DND-41 (cell line): ENCODE results near the gene PADI4.

Experiments used
- ATAC-seq: fragments of 200-7000 bp; cut with Tn5 transposase; 3 replicates; pipeline ENCODE4 v1.9.1; 2021; ENCODE audit warnings: low read depth; ENCODE audit not compliant: insufficient read depth
- DNase-seq: peaks from one replicate; pipeline ENCODE4 v3.0.0-alpha.2; 2020
- H2AFZ ChIP-seq: 2 replicates; pipeline ENCODE4 v1.6.0; 2012; ENCODE audit warnings: low read depth, low read length
- H3K27ac ChIP-seq: 2 replicates; pipeline ENCODE4 v1.5.1; 2012; ENCODE audit warnings: low read length, inconsistent platforms
- H3K27me3 ChIP-seq: fragments of 200-600 bp; sonication (generic); 2 replicates; pipeline ENCODE4 v1.6.0; 2012; ENCODE audit warnings: low read length, mild to moderate bottlenecking, inconsistent platforms; ENCODE audit not compliant: insufficient read depth, poor library complexity
- H3K36me3 ChIP-seq: 2 replicates; pipeline ENCODE4 v1.5.1; 2012; ENCODE audit warnings: low read length, inconsistent platforms; ENCODE audit not compliant: insufficient read depth
- H3K4me1 ChIP-seq: 2 replicates; pipeline ENCODE4 v1.5.1; 2012; ENCODE audit warnings: mild to moderate bottlenecking, low read length; ENCODE audit not compliant: insufficient read depth
- H3K4me2 ChIP-seq: 2 replicates; pipeline ENCODE4 v1.6.0; 2012; ENCODE audit warnings: mild to moderate bottlenecking, moderate library complexity, low read length, inconsistent platforms; ENCODE audit not compliant: insufficient read depth
- H3K4me3 ChIP-seq, 2 experiments: fragments of 200-600 bp in 1 of 2; shearing (Covaris generic) in 1 of 2; 2 replicates each; pipeline ENCODE4 v1.5.1; 2012 to 2016; ENCODE audit warnings: inconsistent platforms in 2 of 2, low read length in 2 of 2, mild to moderate bottlenecking in 2 of 2, low read depth in 1 of 2, moderate library complexity in 1 of 2
- H3K79me2 ChIP-seq: 2 replicates; pipeline ENCODE4 v1.6.0; 2012; ENCODE audit warnings: low read length, inconsistent platforms; ENCODE audit not compliant: insufficient read depth
- H3K9ac ChIP-seq: 2 replicates; pipeline ENCODE4 v1.6.0; 2012; ENCODE audit warnings: low read depth, mild to moderate bottlenecking, inconsistent platforms, low read length, moderate library complexity
- H3K9me3 ChIP-seq: 2 replicates; pipeline ENCODE4 v1.5.1; 2012; ENCODE audit warnings: low read length, moderate library complexity, mild to moderate bottlenecking, inconsistent platforms; ENCODE audit not compliant: insufficient read depth, severe bottlenecking
- H4K20me1 ChIP-seq: 2 replicates; pipeline ENCODE4 v1.6.0; 2012; ENCODE audit warnings: low read length; ENCODE audit not compliant: insufficient read depth
- CTCF ChIP-seq: IDR thresholded peaks from 2 replicates; pipeline ENCODE4 v1.5.1; 2012; ENCODE audit warnings: borderline replicate concordance, low read length, moderate library complexity, mild to moderate bottlenecking; ENCODE audit not compliant: poor library complexity, severe bottlenecking; ENCODE audit errors: extremely low read depth
- EZH2 ChIP-seq: IDR thresholded peaks from 3 replicates; pipeline ENCODE4 v1.6.1; 2012; ENCODE audit warnings: borderline replicate concordance, low read depth, mild to moderate bottlenecking, moderate library complexity, low read length, inconsistent platforms; ENCODE audit not compliant: severe bottlenecking

Gene PADI4

GRCh38 chr1:17260264-17260663, 47.7 kb upstream of the PADI4 start:
- Histone ChIP-seq H3K36me3 (no peaks in the 10 kb centered on the region), H3K4me2 (no peak overlapping the region), H2AFZ (no peak overlapping the region), H3K79me2 (no peaks in the 10 kb centered on the region), H3K9ac (no peak overlapping the region), H3K27me3 (peaks cover 4% of the 10 kb centered on the region), H3K27ac (no peak overlapping the region), H3K4me3 (no peak overlapping the region), H3K4me1 (no peaks in the 10 kb centered on the region), H3K9me3 (no peaks in the 10 kb centered on the region), H4K20me1 (0 out of 2 replicates have a peak, but pooled peaks cover 5% of the 10 kb centered on the region)
- TF ChIP-seq CTCF (no peak), EZH2 (no peak)
- no peak for ATAC-seq
- no peak for DNase-seq

- TF ChIP-seq CTCF (no peak), EZH2 (no peak)
- Histone ChIP-seq H3K27ac (no peak overlapping the region), H3K4me2 (no peak overlapping the region), H3K4me3 (no peak overlapping the region), H3K27me3 (peaks cover 4% of the 10 kb centered on the region), H3K9ac (no peak overlapping the region), H2AFZ (no peak overlapping the region), H3K9me3 (no peaks in the 10 kb centered on the region), H3K4me1 (no peaks in the 10 kb centered on the region), H4K20me1 (0 out of 2 replicates have a peak, but pooled peaks cover 5% of the 10 kb centered on the region), H3K36me3 (no peaks in the 10 kb centered on the region), H3K79me2 (no peaks in the 10 kb centered on the region)
- ATAC-seq (no peak), DNase-seq (no peak)
Observed at GRCh38 chr1:17260738-17261137, 47.3 kb upstream of the PADI4 start.

- Histone ChIP-seq H2AFZ (no peak overlapping the region), H3K27me3 (no peaks in the 10 kb centered on the region), H3K4me1 (no peaks in the 10 kb centered on the region), H3K9me3 (no peaks in the 10 kb centered on the region), H3K4me2 (no peak overlapping the region), H3K4me3 (no peak overlapping the region), H4K20me1 (0 out of 2 replicates have a peak, but pooled peaks cover 5% of the 10 kb centered on the region), H3K79me2 (no peaks in the 10 kb centered on the region), H3K27ac (no peak overlapping the region), H3K36me3 (no peaks in the 10 kb centered on the region), H3K9ac (no peak overlapping the region)
- TF ChIP-seq EZH2, result no peak
- TF ChIP-seq CTCF, result no peak
- no peak for DNase-seq
- no peak for ATAC-seq
Observed at GRCh38 chr1:17263936-17264335, 44.1 kb upstream of the PADI4 start.

GRCh38 chr1:17264470-17264869, 43.5 kb upstream of the PADI4 start:
- Histone ChIP-seq H2AFZ (no peak overlapping the region), H4K20me1 (0 out of 2 replicates have a peak, but pooled peaks cover 5% of the 10 kb centered on the region), H3K4me3 (no peak overlapping the region), H3K36me3 (no peaks in the 10 kb centered on the region), H3K79me2 (no peaks in the 10 kb centered on the region), H3K27ac (no peak overlapping the region), H3K4me2 (no peak overlapping the region), H3K9ac (no peak overlapping the region), H3K27me3 (no peaks in the 10 kb centered on the region), H3K4me1 (no peaks in the 10 kb centered on the region), H3K9me3 (no peaks in the 10 kb centered on the region)
- ATAC-seq (no peak), DNase-seq (no peak)
- TF ChIP-seq CTCF, result no peak
- no peak for TF ChIP-seq EZH2
